Caco-2 (cell line): ENCODE results near the gene ITGB8. TPM values are rescaled to one million over a fixed set of nuclear protein-coding genes. Genes with fewer than 3 reads are reported as not detected.
A peak's percentile ranks its signal among the peaks of the same experiment; 100 is the strongest.

Source experiments
- BruUV-seq: library from RNA; stranded (reverse); fragments of 400-500 nt; replicated peaks from 2 replicates; lab custom pipeline; 2021; lab: Mats Ljungman, UMichigan
- CTCF ChIA-PET: fragments of 300-600 bp; sonication (Branson Sonifier 250); formaldehyde crosslinking; loops from one replicate; lab custom pipeline; 2022; ENCODE audit warnings: antibody characterized with exemption; lab: Charles Lee
- POLR2A ChIA-PET: fragments of 300-600 bp; sonication (Branson Sonifier 250); formaldehyde crosslinking; loops from one replicate; lab custom pipeline; 2022; ENCODE audit warnings: antibody characterized with exemption; lab: Charles Lee
- DNase-seq, 2 experiments: peaks; one replicate each; pipeline versions ENCODE4 v3.0.0 to v3.0.0-alpha.2; 2020 to 2022
- H3K27me3 ChIP-seq: replicated peaks from 2 replicates; pipeline ENCODE4 v1.6.0; 2011; ENCODE audit warnings: low read length; ENCODE audit not compliant: control insufficient read depth, insufficient read depth
- H3K36me3 ChIP-seq: 2 replicates; pipeline ENCODE4 v1.5.1; 2011; ENCODE audit warnings: low read length; ENCODE audit not compliant: control insufficient read depth, insufficient read depth
- H3K4me1 ChIP-seq: fragments of 250-450 bp; sonication (Bioruptor Pico); 2 replicates; pipeline ENCODE4 v1.5.1; 2020; ENCODE audit warnings: mild to moderate bottlenecking
- H3K4me3 ChIP-seq: 2 replicates; pipeline ENCODE4 v1.5.1; 2011; ENCODE audit warnings: low read depth, mild to moderate bottlenecking, control low read depth, low read length
- H3K9me3 ChIP-seq: fragments of 250-450 bp; sonication (Bioruptor Pico); 2 replicates; pipeline ENCODE4 v1.5.1; 2020; ENCODE audit warnings: mild to moderate bottlenecking, moderate library complexity
- H3K27ac Mint-ChIP-seq: one replicate; pipeline ENCODE4 v1.8.0; 2022; ENCODE audit warnings: mixed read lengths; ENCODE audit not compliant: unreplicated experiment
- H3K27me3 Mint-ChIP-seq: one replicate; pipeline ENCODE4 v1.8.0; 2022; ENCODE audit warnings: mixed read lengths; ENCODE audit not compliant: insufficient read depth, unreplicated experiment
- H3K36me3 Mint-ChIP-seq: one replicate; pipeline ENCODE4 v1.8.0; 2022; ENCODE audit warnings: mild to moderate bottlenecking, mixed read lengths; ENCODE audit not compliant: insufficient read depth, unreplicated experiment
- H3K4me1 Mint-ChIP-seq: one replicate; pipeline ENCODE4 v1.8.0; 2022; ENCODE audit warnings: low read depth, mixed read lengths; ENCODE audit not compliant: unreplicated experiment
- H3K4me3 Mint-ChIP-seq: one replicate; pipeline ENCODE4 v1.8.0; 2022; ENCODE audit warnings: mild to moderate bottlenecking, moderate library complexity, mixed read lengths; ENCODE audit not compliant: unreplicated experiment
- H3K9me3 Mint-ChIP-seq: one replicate; pipeline ENCODE4 v1.8.0; 2022; ENCODE audit warnings: mixed read lengths; ENCODE audit not compliant: unreplicated experiment
- intact Hi-C: fragments of 100-400 bp; cut with micrococcal nuclease; formaldehyde crosslinking; loops from one replicate; pipeline ENCODE4 v1.10.0; 2022; ENCODE audit not compliant: unreplicated experiment
- total RNA-seq: library from RNA; stranded (reverse); gene quantifications from 2 replicates; pipeline ENCODE4 v1.2.3, GENCODE V29; 2022
- TF ChIP-seq, protein P1 (sequence below), 2 experiments: fragments of 200-600 bp in 1 of 2; IDR thresholded peaks; 1 replicate in 1 of 2; 2 replicates in 1 of 2; pipeline versions ENCODE4 v1.5.1 to v1.8.0; 2011 to 2022; ENCODE audit warnings: antibody characterized with exemption in 1 of 2, control low read depth in 1 of 2, inconsistent platforms in 1 of 2, low read depth in 1 of 2, low read length in 1 of 2, mild to moderate bottlenecking in 1 of 2, moderate library complexity in 1 of 2; ENCODE audit not compliant: insufficient read depth in 1 of 2, severe bottlenecking in 1 of 2, unreplicated experiment in 1 of 2

The ITGB8 gene
- total RNA-seq, 1 experiment from 2014 or later, result 3.2 TPM

DNA sequence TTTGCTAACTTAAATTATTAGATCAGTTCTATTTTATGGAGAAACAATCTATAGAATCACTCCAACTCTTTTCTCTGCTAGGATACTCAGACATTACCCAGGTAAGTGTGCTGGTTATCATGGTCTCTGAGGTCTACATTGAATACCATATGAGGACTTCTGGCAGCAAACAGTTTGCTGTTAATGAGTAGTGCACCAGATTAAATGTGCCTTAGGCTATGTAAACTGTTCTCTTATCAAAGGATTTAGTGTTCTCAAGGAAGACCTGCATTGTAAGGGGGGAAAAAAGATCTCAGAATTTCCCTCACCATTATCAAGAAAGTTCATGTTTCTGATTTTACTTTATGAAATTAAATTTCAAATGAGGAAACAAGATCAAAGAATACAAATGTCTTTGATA is 107.5 kb downstream of the ITGB8 start:
- TF ChIP-seq, protein P1, sequence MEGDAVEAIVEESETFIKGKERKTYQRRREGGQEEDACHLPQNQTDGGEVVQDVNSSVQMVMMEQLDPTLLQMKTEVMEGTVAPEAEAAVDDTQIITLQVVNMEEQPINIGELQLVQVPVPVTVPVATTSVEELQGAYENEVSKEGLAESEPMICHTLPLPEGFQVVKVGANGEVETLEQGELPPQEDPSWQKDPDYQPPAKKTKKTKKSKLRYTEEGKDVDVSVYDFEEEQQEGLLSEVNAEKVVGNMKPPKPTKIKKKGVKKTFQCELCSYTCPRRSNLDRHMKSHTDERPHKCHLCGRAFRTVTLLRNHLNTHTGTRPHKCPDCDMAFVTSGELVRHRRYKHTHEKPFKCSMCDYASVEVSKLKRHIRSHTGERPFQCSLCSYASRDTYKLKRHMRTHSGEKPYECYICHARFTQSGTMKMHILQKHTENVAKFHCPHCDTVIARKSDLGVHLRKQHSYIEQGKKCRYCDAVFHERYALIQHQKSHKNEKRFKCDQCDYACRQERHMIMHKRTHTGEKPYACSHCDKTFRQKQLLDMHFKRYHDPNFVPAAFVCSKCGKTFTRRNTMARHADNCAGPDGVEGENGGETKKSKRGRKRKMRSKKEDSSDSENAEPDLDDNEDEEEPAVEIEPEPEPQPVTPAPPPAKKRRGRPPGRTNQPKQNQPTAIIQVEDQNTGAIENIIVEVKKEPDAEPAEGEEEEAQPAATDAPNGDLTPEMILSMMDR (IDR thresholded peaks at IDR 0.05; ENCODE audit: insufficient read depth in 1 of 2, low read depth in 1 of 2, low read length in 1 of 2, severe bottlenecking in 1 of 2, unreplicated experiment in 1 of 2), result no peak
- intact Hi-C loops, result loop anchor here (5.0 kb wide), 1 partner anchor 691 kb away; no protein-coding TSS in a partner anchor
- BruUV-seq, result no TSS peak
- H3K9me3 ChIP-seq, result no peaks in the 10 kb centered on the region
- H3K4me3 ChIP-seq, result no peak overlapping the region
- no peak overlapping the region for H3K4me3 Mint-ChIP-seq
- peaks cover 10% of the 10 kb centered on the region for H3K9me3 Mint-ChIP-seq
- POLR2A ChIA-PET, result no interaction called here
- no peaks in the 10 kb centered on the region for H3K36me3 Mint-ChIP-seq
- H3K4me1 ChIP-seq, result peaks cover 10% of the 10 kb centered on the region; the same call in 1 of the 2 replicates
- DNase-seq, result peak in 1 of 2 experiments; percentile 14
- CTCF ChIA-PET, result no interaction called here
- no peaks in the 10 kb centered on the region for H3K27me3 Mint-ChIP-seq
- no peaks in the 10 kb centered on the region for H3K27me3 ChIP-seq
- no peaks in the 10 kb centered on the region for H3K36me3 ChIP-seq
- H3K4me1 Mint-ChIP-seq, result peaks cover 10% of the 10 kb centered on the region
- H3K27ac Mint-ChIP-seq, result no peak overlapping the region

DNA sequence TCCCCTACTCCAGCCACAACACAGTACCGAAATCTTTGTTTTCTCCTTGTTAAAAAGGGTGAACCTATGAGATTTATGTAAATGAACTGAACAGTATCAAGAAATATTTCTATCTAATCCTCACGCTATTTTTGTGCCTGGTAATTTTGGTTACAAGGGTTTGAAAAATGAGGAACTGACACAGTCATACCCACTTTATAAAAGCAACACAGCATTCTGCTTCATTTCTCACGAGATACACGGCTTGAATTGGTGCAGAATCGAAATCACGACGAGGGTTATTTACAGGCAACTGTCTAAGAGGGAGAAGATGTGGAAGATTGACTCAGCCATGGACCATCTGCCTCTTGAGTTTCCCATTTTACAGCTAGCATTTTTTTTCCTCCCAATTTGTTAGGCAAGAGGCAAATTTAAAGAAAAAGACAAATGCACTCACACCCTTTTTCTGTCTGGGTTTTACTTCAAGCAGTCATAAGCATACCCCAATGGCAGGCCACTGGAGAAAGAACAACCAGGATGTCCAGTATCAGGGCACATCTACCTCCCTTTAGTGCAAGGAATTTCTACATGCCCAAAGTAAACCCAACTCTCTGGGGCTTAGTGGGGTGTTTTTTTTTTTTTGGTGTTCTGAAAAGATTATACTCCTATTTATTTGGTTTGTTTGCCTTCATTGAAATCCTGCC is 108.1 kb downstream of the ITGB8 start:
- Mint-ChIP-seq H3K4me1 (peaks cover 10% of the 10 kb centered on the region), H3K27ac (no peak overlapping the region), H3K9me3 (peaks cover 10% of the 10 kb centered on the region), H3K27me3 (no peaks in the 10 kb centered on the region), H3K4me3 (no peak overlapping the region), H3K36me3 (no peaks in the 10 kb centered on the region)
- H3K9me3 ChIP-seq, result no peaks in the 10 kb centered on the region
- peaks cover 10% of the 10 kb centered on the region; the same call in 1 of the 2 replicates for H3K4me1 ChIP-seq
- POLR2A ChIA-PET, result no interaction called here
- no peaks in the 10 kb centered on the region for H3K27me3 ChIP-seq
- no peaks in the 10 kb centered on the region for H3K36me3 ChIP-seq
- DNase-seq, result no peak
- no peak overlapping the region for H3K4me3 ChIP-seq
- TF ChIP-seq, protein P1 (IDR thresholded peaks at IDR 0.05; ENCODE audit: insufficient read depth in 1 of 2, low read depth in 1 of 2, low read length in 1 of 2, severe bottlenecking in 1 of 2, unreplicated experiment in 1 of 2), result no peak
- BruUV-seq, result no TSS peak
- intact Hi-C loops, result loop anchor here (5.0 kb wide), 1 partner anchor 692 kb away; no protein-coding TSS in a partner anchor
- CTCF ChIA-PET, result no interaction called here

GRCh38 chr7:20439416-20440185 is 108.9 kb downstream of the ITGB8 start:
- Histone ChIP-seq H3K27me3 (no peaks in the 10 kb centered on the region), H3K36me3 (no peaks in the 10 kb centered on the region), H3K9me3 (peaks cover 3% of the 10 kb centered on the region; the same call in 1 of the 2 replicates), H3K4me3 (no peak overlapping the region), H3K4me1 (peaks cover 10% of the 10 kb centered on the region; the same call in 1 of the 2 replicates)
- peaks cover 11% of the 10 kb centered on the region for H3K9me3 Mint-ChIP-seq
- H3K27ac Mint-ChIP-seq, result no peak overlapping the region
- intact Hi-C loops, result loop anchor here (5.0 kb wide), 1 partner anchor 692 kb away; no protein-coding TSS in a partner anchor
- H3K4me3 Mint-ChIP-seq, result no peak overlapping the region
- no peak for DNase-seq
- no peaks in the 10 kb centered on the region for H3K36me3 Mint-ChIP-seq
- H3K4me1 Mint-ChIP-seq, result peaks cover 10% of the 10 kb centered on the region
- TF ChIP-seq, protein P1 (IDR thresholded peaks at IDR 0.05; ENCODE audit: insufficient read depth in 1 of 2, low read depth in 1 of 2, low read length in 1 of 2, severe bottlenecking in 1 of 2, unreplicated experiment in 1 of 2), result no peak
- no peaks in the 10 kb centered on the region for H3K27me3 Mint-ChIP-seq
- BruUV-seq, result no TSS peak
- POLR2A ChIA-PET, result no interaction called here
- CTCF ChIA-PET, result no interaction called here
